Central memory CD8-positive, alpha-beta T cell (primary cell): ENCODE data around the gene SYT3.
"Not testable (repeated sequence)": the region's sequence is repeated elsewhere in the genome, so short reads cannot be mapped to it uniquely, and the experiment has no call there.

ENCODE experiments used
- ATAC-seq: fragments of 150-1000 bp; cut with Tn5 transposase; replicated peaks from 2 replicates; pipeline ENCODE4 v1.10.0; 2022; ENCODE audit warnings: mild to moderate bottlenecking, moderate FRiP score, moderate number of reproducible peaks; ENCODE audit not compliant: poor library complexity, severe bottlenecking; ENCODE audit errors: extremely low read depth
- DNase-seq, 2 donors: peaks; one replicate each; pipeline ENCODE4 v3.0.0; 2021; ENCODE audit warnings: low spot score in 2 of 2
- H3K27ac Mint-ChIP-seq: one replicate; pipeline ENCODE4 v1.8.0; 2022; ENCODE audit warnings: low read depth, mild to moderate bottlenecking, moderate library complexity, mixed read lengths
- H3K27me3 Mint-ChIP-seq: one replicate; pipeline ENCODE4 v1.8.0; 2022; ENCODE audit warnings: mixed read lengths
- H3K36me3 Mint-ChIP-seq: one replicate; pipeline ENCODE4 v1.8.0; 2022; ENCODE audit warnings: mild to moderate bottlenecking, moderate library complexity, mixed read lengths; ENCODE audit not compliant: insufficient read depth
- H3K4me1 Mint-ChIP-seq: one replicate; pipeline ENCODE4 v1.8.0; 2022; ENCODE audit warnings: mixed read lengths
- H3K4me3 Mint-ChIP-seq: one replicate; pipeline ENCODE4 v1.8.0; 2022; ENCODE audit warnings: mild to moderate bottlenecking, moderate library complexity, mixed read lengths
- H3K9me3 Mint-ChIP-seq: one replicate; pipeline ENCODE4 v1.8.0; 2022; ENCODE audit warnings: mixed read lengths

Gene SYT3

GRCh38 chr19:50624949-50625600 is 14.6 kb downstream of the SYT3 start:
- Mint-ChIP-seq H3K9me3 (no peaks in the 10 kb centered on the region), H3K36me3 (no peaks in the 10 kb centered on the region), H3K4me3 (no peak overlapping the region), H3K27me3 (peaks cover 31% of the 10 kb centered on the region), H3K27ac (no peak overlapping the region), H3K4me1 (no peaks in the 10 kb centered on the region)
- DNase-seq, result no peak
- no peak for ATAC-seq

- not testable (repeated sequence) for H3K27ac Mint-ChIP-seq, H3K27me3 Mint-ChIP-seq, DNase-seq, H3K4me3 Mint-ChIP-seq, H3K36me3 Mint-ChIP-seq, ATAC-seq, H3K4me1 Mint-ChIP-seq, H3K9me3 Mint-ChIP-seq
Observed at GRCh38 chr19:50620394-50620906, 19.2 kb downstream of the SYT3 start.

- not testable (repeated sequence) for H3K4me1 Mint-ChIP-seq, H3K36me3 Mint-ChIP-seq, DNase-seq, H3K27ac Mint-ChIP-seq, H3K4me3 Mint-ChIP-seq, H3K27me3 Mint-ChIP-seq, H3K9me3 Mint-ChIP-seq, ATAC-seq
Observed at GRCh38 chr19:50619184-50619583, 20.5 kb downstream of the SYT3 start.

- not testable (repeated sequence) for H3K4me3 Mint-ChIP-seq, H3K27ac Mint-ChIP-seq, DNase-seq, H3K4me1 Mint-ChIP-seq, H3K27me3 Mint-ChIP-seq, H3K36me3 Mint-ChIP-seq, H3K9me3 Mint-ChIP-seq, ATAC-seq
Observed at GRCh38 chr19:50618379-50618778, 21.3 kb downstream of the SYT3 start.

- not testable (repeated sequence) for DNase-seq, H3K4me3 Mint-ChIP-seq, ATAC-seq, H3K4me1 Mint-ChIP-seq, H3K27me3 Mint-ChIP-seq, H3K9me3 Mint-ChIP-seq, H3K27ac Mint-ChIP-seq, H3K36me3 Mint-ChIP-seq
Observed at GRCh38 chr19:50612504-50613404, 26.9 kb downstream of the SYT3 start.

GRCh38 chr19:50607874-50608785 is 31.6 kb downstream of the SYT3 start:
- Mint-ChIP-seq H3K4me3 (no peak overlapping the region), H3K27ac (no peak overlapping the region), H3K9me3 (peaks cover 7% of the 10 kb centered on the region), H3K4me1 (peaks cover 12% of the 10 kb centered on the region), H3K36me3 (peaks cover 1% of the 10 kb centered on the region), H3K27me3 (peaks cover 36% of the 10 kb centered on the region)
- ATAC-seq (peak; percentile 40), DNase-seq (peak; percentile 20 to 27)

- no peak overlapping the region for H3K4me3 Mint-ChIP-seq
- DNase-seq (no peak), ATAC-seq (no peak)
- peaks cover 43% of the 10 kb centered on the region for H3K27me3 Mint-ChIP-seq
- H3K36me3 Mint-ChIP-seq, result peaks cover 1% of the 10 kb centered on the region
- H3K27ac Mint-ChIP-seq, result no peak overlapping the region
- H3K9me3 Mint-ChIP-seq, result peaks cover 7% of the 10 kb centered on the region
- peaks cover 12% of the 10 kb centered on the region for H3K4me1 Mint-ChIP-seq
Observed at GRCh38 chr19:50607388-50607787, 32.3 kb downstream of the SYT3 start.

- DNase-seq, ATAC-seq, H3K36me3 Mint-ChIP-seq, H3K4me3 Mint-ChIP-seq, H3K9me3 Mint-ChIP-seq, H3K27ac Mint-ChIP-seq: not testable (repeated sequence)
- peaks cover 54% of the 10 kb centered on the region for H3K27me3 Mint-ChIP-seq
- peaks cover 12% of the 10 kb centered on the region for H3K4me1 Mint-ChIP-seq
Observed at GRCh38 chr19:50606059-50606836, 33.4 kb downstream of the SYT3 start.

- not testable (repeated sequence) for H3K27ac Mint-ChIP-seq, DNase-seq, H3K4me3 Mint-ChIP-seq, H3K36me3 Mint-ChIP-seq, ATAC-seq, H3K9me3 Mint-ChIP-seq
- Mint-ChIP-seq H3K27me3 (peaks cover 69% of the 10 kb centered on the region), H3K4me1 (peaks cover 12% of the 10 kb centered on the region)
Observed at GRCh38 chr19:50604264-50605073, 35.2 kb downstream of the SYT3 start.

GRCh38 chr19:50602935-50603334 is 36.7 kb downstream of the SYT3 start:
- peaks cover 63% of the 10 kb centered on the region for H3K27me3 Mint-ChIP-seq
- no peak overlapping the region for H3K27ac Mint-ChIP-seq
- H3K4me1 Mint-ChIP-seq, result peaks cover 7% of the 10 kb centered on the region
- DNase-seq (no peak), ATAC-seq (no peak)
- no peaks in the 10 kb centered on the region for H3K36me3 Mint-ChIP-seq
- no peak overlapping the region for H3K4me3 Mint-ChIP-seq
- H3K9me3 Mint-ChIP-seq, result peaks cover 7% of the 10 kb centered on the region

- Mint-ChIP-seq H3K27ac (no peak overlapping the region), H3K27me3 (peaks cover 59% of the 10 kb centered on the region), H3K36me3 (no peaks in the 10 kb centered on the region), H3K4me1 (peaks cover 3% of the 10 kb centered on the region), H3K9me3 (peaks cover 5% of the 10 kb centered on the region), H3K4me3 (no peak overlapping the region)
- DNase-seq, result no peak
- no peak for ATAC-seq
Observed at GRCh38 chr19:50602496-50602895, 37.2 kb downstream of the SYT3 start.
